Raji (cell line): ENCODE results near the gene TSPAN9.

Source experiments
- POLR2A ChIP-seq: IDR thresholded peaks from 2 replicates; pipeline ENCODE4 v1.6.1; 2011; ENCODE audit warnings: low read depth, low read length, control low read depth; ENCODE audit not compliant: insufficient read depth

TSPAN9 gene

DNA sequence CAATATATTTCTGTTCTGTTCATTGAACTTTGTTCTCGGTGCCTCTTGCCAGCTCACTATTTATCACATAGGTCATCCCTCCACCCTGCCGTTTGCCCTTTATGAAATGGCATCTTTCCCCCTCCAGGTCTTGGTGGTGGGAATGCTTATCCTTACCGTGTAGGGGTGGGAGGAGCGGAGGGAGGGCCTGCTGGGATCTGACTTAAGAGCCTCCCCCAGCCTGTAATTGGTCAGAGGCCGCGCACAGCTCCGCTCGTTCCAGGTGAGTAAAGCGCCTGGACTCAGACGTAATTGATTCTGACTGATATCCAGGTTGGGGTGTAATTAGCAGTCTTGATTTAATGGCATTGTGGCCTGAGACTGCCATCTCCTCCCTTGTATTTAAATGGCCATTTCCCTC is 185.3 kb downstream of the TSPAN9 start:
- TF ChIP-seq POLR2A = no peak

DNA sequence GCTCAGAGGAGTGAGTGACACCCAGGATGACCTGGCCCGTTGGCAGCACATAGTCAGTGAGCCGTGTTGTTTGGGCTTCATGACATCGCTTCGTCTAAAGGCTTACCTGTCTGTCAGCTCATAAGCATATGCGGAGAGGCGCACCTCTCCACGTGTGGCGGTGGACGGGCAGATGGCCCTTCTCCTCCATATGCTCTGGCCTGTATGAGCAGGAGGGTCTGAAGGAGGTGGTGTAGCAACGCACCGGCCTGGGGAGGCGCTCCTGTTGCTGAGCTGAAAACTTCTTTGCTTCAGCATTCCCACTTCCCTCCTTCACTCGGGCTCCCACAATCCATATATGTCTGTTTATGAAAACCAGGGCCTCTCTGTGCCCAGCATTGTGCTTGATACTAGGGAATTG is 186.1 kb downstream of the TSPAN9 start:
- no peak for TF ChIP-seq POLR2A

- no peak for TF ChIP-seq POLR2A
These were observed 187.1 kb downstream of the TSPAN9 start for GRCh38 chr12:3263939-3264922.

GRCh38 chr12:3265406-3265805 is 188.2 kb downstream of the TSPAN9 start:
- no peak for TF ChIP-seq POLR2A

DNA sequence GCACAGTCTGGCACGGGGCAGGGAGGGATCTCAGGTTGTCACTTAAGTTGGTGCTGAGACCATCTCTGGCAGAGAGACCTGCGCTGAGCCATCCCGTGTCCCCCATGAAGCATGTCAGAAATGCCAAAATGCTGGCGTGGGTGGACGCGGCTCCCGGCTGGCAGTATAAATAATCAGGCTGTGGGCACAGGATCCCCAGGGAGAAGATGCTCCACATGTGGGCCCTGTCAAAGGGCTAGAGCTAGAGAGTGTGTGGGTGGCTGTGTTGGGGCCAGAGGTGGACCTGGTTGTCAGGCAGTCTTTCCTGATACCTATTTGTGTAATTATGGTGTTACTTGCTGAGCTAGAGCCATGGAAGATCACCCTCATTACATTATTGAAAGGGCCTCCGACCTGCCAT is 189.5 kb downstream of the TSPAN9 start:
- TF ChIP-seq POLR2A = no peak

- no peak for TF ChIP-seq POLR2A
These were observed 190.5 kb downstream of the TSPAN9 start for GRCh38 chr12:3267690-3268089.

DNA sequence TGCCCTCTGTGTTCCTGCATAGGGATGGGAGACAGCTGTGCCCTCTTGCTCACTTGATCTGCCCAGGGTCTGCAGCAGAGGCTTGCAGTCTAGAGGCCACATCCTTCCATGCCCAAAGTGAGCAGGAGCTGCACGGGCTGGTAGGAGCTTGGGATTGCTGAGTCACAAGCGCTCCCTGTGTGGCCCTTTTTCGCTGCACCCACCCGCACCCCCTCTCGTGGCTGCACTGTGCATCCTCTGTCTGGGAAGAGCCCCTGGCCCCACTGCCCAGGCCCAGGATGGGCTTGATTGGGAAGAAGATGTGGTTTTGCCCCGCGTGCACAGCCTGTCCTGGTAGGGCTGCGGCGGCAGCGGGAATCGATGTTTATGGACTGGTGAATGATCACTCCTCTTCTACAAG is 192.4 kb downstream of the TSPAN9 start:
- TF ChIP-seq POLR2A = no peak

GRCh38 chr12:3271146-3271545 is 194.0 kb downstream of the TSPAN9 start:
- TF ChIP-seq POLR2A = no peak

DNA sequence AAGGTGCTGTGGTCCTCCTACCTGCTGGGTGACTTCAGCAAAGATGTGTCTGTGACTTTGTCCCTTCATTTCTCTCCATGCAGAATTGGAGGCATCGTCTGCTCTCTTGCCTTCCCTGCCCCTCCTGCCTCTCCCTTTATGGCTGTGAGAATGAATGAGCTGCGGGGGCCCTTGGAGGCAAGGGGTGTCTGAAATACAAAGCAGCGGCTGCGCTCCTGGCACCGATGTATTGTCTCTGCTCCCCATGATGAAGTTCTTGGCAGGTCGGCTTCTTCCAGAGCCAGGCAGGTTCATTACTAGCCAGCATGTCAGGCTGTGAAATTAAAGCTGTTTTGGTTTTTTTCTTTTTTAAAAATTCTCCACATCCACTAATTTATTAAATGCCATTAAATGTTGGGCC is 194.5 kb downstream of the TSPAN9 start:
- TF ChIP-seq POLR2A = no peak

- TF ChIP-seq POLR2A = no peak
These were observed 195.8 kb downstream of the TSPAN9 start for GRCh38 chr12:3272958-3273357.

DNA sequence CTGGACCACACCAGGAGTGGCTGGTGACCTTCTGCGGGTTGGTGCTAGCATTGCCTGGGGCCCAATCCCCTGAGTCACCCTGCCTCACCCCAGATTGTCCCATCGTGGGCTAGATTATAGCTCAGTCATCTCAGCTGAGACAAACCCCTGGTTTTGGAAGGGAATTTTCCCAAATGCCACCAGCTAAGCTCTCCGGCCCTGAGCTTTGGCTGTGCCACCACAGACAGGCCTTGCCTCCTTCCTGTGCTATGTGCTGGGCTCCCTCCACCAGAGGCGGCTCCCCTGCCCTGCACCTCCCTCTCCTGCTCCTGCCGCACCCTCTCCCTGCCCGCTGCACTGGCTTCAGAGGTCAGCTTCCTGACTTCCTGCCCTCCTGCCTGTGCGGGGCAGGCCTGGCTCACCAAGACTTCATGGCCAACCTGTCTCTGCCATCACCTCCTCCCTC is 196.3 kb downstream of the TSPAN9 start:
- no peak for TF ChIP-seq POLR2A

- TF ChIP-seq POLR2A = no peak
These were observed 197.5 kb downstream of the TSPAN9 start for GRCh38 chr12:3274664-3275063.

GRCh38 chr12:3275171-3276041 is 198.2 kb downstream of the TSPAN9 start:
- TF ChIP-seq POLR2A = no peak

DNA sequence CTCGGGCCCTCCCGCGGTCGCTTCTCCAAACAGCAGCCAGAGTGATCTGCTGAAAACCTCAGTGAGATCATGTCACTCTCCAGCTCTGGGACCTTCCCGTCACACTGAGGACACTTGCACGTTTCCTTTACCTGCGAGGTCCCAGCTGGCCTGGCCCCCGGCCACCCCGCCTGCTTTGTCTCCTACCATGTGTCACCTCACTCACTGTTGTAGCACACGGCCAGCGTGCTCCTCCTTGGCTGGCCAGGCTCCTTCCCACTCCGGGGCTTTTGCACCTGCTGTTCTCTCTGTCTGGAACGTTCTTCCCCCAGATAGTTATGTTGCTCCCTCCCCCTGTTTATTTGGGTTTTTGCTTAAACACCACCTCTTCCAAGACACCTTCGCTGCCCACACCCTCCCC is 199.0 kb downstream of the TSPAN9 start:
- no peak for TF ChIP-seq POLR2A

DNA sequence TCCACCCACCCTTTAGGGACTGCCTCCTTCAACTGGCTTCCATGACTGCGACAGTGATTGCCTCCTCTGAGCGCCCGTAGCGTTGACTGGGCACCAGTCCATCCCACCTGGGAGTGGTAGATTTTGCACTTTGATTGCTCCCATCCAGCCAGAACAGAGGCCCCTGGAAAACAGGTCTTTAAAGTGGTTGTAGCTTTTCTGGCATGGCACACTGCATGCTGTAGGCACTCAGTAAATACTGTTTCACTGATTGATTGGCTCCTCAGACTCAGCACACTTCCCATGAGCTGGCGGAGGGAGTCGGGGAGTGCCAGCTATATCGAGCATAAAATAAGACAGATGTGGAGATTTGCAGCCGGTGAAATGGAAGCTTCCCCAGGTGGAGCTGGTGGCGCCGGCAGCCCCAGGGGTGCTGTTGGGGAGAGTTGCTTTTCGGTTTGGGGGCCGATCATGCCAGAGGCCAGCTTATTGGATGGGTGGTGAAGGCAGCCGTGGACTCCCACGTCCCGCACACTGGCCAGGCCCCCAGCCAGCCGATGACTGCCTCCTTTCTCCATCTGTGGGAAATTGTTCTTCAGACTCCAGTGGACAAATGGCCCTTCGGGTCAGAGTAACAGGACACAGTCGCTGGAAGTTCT is 200.2 kb downstream of the TSPAN9 start:
- TF ChIP-seq POLR2A = no peak
